HTERT RPE-1 (cell line): ENCODE measurements around the gene ATP11C.
"Not testable (repeated sequence)": the region's sequence is repeated elsewhere in the genome, so short reads cannot be mapped to it uniquely, and the experiment has no call there.

Experiments
- in situ Hi-C: fragments of 300-500 bp; cut with MboI; formaldehyde crosslinking; loops from 4 replicates; pipeline ENCODE4 v1.14.3; 2020; ENCODE audit warnings: low sequenced_read_pairs

Gene ATP11C

GRCh38 chrX:139864640-139865039 is 68.2 kb downstream of the ATP11C start:
- in situ Hi-C loops = no loop called here

- in situ Hi-C loops = no loop called here
Measured at GRCh38 chrX:139862208-139862607, 70.6 kb downstream of the ATP11C start.

GRCh38 chrX:139856826-139857225 is 76.0 kb downstream of the ATP11C start:
- in situ Hi-C loops = not testable (repeated sequence)

GRCh38 chrX:139851730-139852129 is 81.1 kb downstream of the ATP11C start:
- in situ Hi-C loops = no loop called here

GRCh38 chrX:139850968-139851367 is 81.9 kb downstream of the ATP11C start:
- in situ Hi-C loops = no loop called here

GRCh38 chrX:139844884-139845283 is 88.0 kb downstream of the ATP11C start:
- in situ Hi-C loops = no loop called here

GRCh38 chrX:139844163-139844562 is 88.7 kb downstream of the ATP11C start:
- in situ Hi-C loops = no loop called here

GRCh38 chrX:139842326-139843185 is 90.3 kb downstream of the ATP11C start:
- in situ Hi-C loops = no loop called here

- in situ Hi-C loops = not testable (repeated sequence)
Measured at GRCh38 chrX:139836335-139836734, 96.5 kb downstream of the ATP11C start.

GRCh38 chrX:139834879-139835278 is 98.0 kb downstream of the ATP11C start:
- in situ Hi-C loops = no loop called here

- in situ Hi-C loops = no loop called here
Measured at GRCh38 chrX:139832718-139833309, 100.0 kb downstream of the ATP11C start.

GRCh38 chrX:139831675-139832456 is 101.0 kb downstream of the ATP11C start:
- in situ Hi-C loops = no loop called here

- in situ Hi-C loops = no loop called here
Measured at GRCh38 chrX:139831017-139831416, 101.8 kb downstream of the ATP11C start.

- in situ Hi-C loops = no loop called here
Measured at GRCh38 chrX:139828830-139829229, 104.0 kb downstream of the ATP11C start.

- in situ Hi-C loops = no loop called here
Measured at GRCh38 chrX:139828033-139828432, 104.8 kb downstream of the ATP11C start.

- in situ Hi-C loops = no loop called here
Measured at GRCh38 chrX:139826065-139827044, 106.5 kb downstream of the ATP11C start.

- in situ Hi-C loops = no loop called here
Measured at GRCh38 chrX:139825618-139826017, 107.2 kb downstream of the ATP11C start.

- in situ Hi-C loops = no loop called here
Measured at GRCh38 chrX:139823806-139824205, 109.0 kb downstream of the ATP11C start.

- in situ Hi-C loops = no loop called here
Measured at GRCh38 chrX:139820358-139820984, 112.4 kb downstream of the ATP11C start.

GRCh38 chrX:139816204-139816603 is 116.6 kb downstream of the ATP11C start:
- in situ Hi-C loops = no loop called here
